ENCODE measurements around the gene CYP27B1.
"Not testable (repeated sequence)": the region's sequence is repeated elsewhere in the genome, so short reads cannot be mapped to it uniquely, and the experiment has no call there.

CYP27B1 gene

GRCh38 chr12:57734591-57734990 is 32.3 kb downstream of the CYP27B1 start:
- DNase-seq, result no peak

- DNase-seq, result no peak
These were observed 33.0 kb downstream of the CYP27B1 start for GRCh38 chr12:57733928-57734327.

- DNase-seq, result no peak
These were observed 33.9 kb downstream of the CYP27B1 start for GRCh38 chr12:57732726-57733593.

GRCh38 chr12:57732270-57732669 is 34.6 kb downstream of the CYP27B1 start:
- DNase-seq, result no peak

DNA sequence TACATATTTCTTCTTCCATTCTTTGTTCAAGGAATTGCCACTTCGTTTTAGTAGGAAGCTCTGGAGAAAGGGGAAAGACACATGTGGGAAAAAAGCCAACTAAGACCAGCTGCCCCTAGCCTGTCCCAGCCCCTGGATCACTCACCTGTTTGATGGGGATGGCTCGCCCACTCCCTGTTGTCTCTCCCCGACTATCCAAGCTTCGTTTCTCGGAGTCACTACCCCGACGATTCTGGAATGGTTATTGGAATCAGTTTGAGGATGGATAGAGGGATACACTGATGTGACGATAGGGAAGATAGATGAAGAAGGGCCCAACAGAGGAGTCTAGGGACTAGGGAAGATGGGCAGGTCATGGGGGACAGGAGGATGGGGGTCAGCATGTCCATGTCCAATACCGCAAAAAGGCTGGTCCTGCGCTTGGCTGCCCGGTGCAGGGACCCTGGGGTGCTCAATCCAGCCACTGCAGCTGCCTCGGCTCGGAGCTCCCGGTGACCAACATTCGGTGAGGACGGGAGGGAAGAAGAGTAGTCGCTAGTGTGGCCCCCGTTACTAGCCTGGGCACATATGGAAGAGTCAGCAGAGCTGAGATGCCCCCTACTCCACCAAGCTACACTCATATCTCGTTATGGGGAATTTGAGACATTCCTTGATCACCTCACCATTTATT is 35.3 kb downstream of the CYP27B1 start:
- no peak for DNase-seq

GRCh38 chr12:57730336-57731067 is 36.4 kb downstream of the CYP27B1 start:
- no peak for DNase-seq

DNA sequence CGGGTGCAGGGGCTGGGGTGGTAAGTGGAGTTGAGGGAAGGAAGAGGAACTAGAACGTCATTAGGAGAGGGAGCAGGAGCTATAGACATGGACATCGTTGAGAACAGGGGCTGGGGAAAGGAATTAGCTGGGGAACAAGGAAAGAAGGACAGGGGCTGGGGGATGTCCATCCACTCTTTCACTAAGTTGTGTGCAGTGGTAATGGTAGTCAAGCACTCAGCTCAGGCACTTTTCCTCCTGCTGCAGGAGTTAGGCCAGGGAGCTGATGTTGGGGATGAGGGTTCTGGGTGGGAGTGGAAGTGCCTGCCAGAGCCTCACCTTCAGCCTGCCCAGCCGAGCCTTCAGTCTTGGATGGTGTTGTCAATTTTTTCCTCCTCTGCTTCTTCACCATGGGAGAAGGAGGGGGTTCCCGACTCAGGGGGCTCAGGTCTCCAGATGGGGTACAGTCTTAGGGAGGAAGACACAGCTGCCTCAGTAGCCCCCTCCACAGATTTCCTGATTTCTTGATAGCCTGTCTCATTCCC is 37.5 kb downstream of the CYP27B1 start:
- DNase-seq, result no peak

DNA sequence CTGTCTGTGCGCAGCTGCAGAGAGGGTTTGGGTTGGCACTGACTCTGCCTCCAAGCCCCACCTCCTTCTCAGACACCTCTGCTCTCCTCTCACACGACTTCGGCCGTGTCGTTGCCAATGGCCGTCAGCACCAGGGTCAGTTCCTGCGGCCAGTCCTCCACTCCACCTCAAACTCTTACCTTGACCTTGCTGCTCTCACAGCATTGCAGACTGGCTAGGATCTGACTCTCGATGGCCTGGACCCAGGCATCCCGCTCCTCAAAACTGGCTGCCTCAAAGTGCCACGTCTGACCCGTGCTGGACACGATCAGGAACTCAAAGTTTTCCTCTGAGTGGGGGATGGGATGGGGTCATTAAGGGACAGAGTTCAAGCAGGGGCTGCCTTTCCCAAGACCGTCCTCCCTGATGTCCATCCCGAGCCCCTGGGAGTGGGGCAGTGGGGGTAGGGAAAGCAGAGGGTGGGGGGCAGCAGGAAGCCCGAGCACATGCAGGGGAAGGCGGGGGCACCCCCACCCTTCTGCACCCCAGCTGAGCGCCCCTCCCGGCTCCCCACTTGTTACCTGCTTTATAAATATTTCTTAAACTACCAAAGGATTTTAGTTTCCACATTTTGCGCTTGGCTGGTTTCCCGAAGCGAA is 39.0 kb downstream of the CYP27B1 start:
- DNase-seq, result no peak

DNA sequence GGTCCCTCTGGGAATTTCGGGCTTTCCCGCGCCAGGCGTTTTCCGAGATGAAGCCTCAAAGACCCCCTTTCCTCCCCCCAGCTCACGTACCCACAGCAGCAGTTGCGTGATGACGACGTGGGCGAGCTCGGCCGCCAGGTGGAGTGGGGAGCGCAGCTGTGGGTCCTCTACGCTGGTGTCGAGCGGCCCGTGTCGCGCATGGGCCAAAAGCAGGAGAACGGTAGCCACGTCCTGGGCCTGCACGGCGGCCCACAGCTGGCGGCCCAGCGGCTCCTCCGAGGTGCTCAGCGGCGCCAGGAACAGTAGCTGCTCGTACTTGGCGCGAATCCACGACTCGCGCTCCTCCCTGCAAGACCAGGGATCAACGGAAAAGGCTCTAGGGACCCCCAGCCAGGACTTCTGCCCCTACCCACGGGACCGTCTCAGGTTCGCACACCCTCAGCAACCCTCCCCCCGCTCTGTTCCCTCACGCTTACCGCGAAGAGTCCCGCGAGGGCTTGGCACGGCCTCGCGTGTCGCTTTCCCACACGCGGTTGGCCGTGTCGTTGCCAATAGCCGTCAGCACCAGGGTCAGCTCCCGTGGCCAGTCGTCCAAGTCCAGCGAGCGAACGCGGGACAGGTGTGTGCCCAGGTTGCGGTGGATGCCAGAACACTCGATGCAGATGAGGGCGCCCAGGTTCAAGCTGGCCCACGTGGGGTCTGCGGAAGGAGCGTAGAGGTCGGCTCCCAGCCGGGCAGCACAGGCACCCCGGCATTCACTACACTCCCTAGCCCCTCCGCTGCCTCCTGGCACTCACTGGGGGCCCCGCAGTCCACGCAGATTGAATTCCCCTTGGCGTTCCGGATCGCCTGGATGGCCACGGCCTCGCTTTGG is 39.8 kb downstream of the CYP27B1 start:
- no peak for DNase-seq

DNA sequence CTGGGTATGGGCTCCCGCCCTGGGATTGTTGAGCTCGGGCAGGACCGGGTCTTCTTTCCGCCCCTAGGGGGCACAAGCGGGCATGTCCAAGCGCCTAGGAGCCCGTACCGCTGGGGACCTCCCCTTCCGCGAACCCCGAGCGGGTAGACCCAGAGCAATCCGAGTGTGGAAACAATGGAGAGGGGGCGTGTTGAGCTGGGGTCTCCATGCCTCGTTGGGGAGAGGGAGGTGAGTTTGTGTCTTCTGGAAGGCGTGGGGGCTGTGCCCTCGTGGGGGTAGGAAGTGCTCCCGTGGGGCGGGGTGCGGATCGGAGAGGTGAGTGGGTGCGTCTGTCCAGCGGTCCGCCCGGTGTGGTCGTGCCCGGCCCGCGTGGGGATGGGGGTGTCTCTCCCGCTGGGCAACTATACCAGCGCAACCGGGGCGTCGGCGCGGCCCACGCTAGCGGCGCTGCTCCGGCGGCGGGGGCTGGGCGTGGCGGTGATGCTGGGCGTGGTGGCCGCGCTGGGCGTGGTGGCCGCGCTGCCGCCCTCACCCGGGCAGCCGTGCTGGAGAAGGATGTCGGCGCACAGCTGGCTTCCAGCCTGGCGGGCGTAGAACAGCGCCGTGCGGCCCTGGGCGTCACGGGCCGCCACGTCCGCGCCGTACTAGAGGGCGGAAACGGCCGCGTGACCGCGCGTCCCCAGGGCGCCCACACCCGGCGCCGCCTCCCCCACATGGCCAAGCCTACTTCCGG is 40.6 kb downstream of the CYP27B1 start:
- peak in 1 of 2 donors; percentile 9 for DNase-seq

DNA sequence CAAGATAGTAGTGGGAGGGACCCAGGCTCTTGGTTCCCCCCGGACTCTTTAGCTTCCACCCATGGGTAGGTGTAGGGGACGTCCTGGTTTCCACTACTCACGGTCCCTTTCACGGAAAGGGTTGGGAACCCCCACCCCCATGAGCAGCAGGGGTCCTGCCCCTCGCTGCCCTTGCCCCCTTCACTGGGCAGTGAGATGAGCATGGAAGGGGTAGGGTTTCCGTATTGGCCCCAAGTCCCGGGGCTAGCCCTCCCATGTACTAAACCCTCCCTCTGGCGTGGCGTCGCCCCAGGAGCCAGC is 41.1 kb downstream of the CYP27B1 start:
- DNase-seq, result no peak

DNA sequence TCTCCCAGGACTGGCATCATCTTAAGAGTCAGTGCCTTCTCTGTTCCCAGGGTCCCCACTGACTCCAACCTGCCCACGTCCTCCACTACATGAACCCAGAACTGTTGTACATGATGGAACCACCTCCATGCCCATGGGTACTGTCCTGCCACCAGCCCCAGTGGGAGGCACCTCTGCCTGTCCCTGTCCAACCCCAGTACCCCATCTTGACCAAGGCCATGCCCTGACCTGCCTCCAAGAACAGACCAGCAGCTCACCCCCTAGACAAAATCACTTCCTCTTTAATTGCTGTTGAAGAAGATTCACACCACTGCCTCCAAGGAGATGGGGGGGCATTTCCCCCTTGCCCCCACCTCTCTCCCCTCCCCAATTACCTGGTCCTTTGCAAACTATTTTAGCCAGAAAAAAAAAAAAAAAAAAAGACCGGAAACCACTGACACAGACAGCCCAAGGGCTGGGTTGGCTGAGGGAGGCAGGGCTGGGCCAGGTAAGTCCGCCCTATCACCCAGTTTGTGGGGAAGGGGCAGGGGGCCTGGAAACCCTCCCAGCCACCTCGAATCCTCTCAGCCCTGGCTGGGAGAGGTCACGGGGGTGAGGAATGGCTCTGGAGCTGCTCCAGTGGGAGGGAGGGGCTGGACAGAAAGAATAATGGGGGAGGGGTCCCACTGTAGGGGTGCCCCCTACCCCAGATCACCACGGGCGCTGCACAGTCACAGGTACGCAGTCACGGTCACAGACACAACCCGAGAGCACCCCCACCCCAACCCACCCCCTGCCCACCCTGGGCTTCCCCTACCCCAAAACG is 41.7 kb downstream of the CYP27B1 start:
- DNase-seq, result no peak

- DNase-seq, result no peak
These were observed 42.6 kb downstream of the CYP27B1 start for GRCh38 chr12:57724003-57724935.

- DNase-seq, result no peak
These were observed 43.3 kb downstream of the CYP27B1 start for GRCh38 chr12:57723630-57723962.

DNA sequence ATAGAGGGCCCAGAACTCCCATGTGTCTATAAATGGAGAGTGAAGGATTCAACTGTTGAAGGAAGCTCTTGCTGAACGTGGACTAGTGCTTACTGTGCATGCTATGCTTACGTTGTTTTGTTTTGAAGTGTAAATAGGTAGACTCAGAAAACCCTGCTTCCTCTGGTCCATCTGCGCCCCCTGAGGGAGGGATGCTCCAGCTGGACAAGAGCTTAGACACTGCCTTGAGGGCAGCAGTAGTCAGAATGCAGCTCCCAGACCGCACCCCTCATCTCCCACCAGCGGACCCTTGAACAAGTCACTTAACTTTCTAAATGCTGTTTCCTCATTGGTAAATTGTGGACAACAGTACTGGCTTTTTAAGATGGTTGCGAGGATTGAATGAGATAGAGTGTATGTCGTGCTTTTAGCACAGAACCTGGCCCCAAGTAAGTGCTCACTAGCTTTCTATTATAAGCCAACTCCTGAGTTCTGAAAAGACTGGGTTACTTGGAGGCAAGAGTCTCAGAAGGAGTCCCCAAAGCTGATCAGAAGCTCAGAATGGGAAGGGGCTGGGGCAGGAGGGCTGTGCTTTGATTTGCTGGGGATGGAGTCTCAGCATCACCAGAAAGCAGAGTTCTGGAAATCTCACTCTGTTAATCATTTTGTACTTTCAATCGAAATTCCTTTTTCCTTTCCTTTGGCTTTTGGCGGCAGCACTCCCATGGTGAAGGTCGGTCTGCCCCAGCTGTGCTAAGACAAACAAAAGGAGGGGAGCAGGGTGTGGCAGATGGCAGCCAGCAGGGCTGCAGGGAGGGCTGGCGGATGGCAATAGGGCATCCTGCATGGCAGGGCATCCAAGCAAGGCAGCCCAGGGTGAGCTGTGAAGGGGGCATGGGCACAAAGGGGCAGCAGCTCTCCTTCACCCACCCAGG is 43.9 kb downstream of the CYP27B1 start:
- DNase-seq, result no peak

GRCh38 chr12:57721846-57722608 is 44.9 kb downstream of the CYP27B1 start:
- DNase-seq, result not testable (repeated sequence)
